ENCODE data around the gene ADGRL3. TPM values are rescaled to one million over a fixed set of nuclear protein-coding genes. Genes with fewer than 3 reads are reported as not detected.
"Not testable (repeated sequence)": the region's sequence is repeated elsewhere in the genome, so short reads cannot be mapped to it uniquely, and the experiment has no call there.

Gene ADGRL3
- total and polyA plus RNA-seq, 9 donors: 0.88 to 9.5 (median 2.5) TPM

GRCh38 chr4:61750810-61751209 is 550.7 kb downstream of the ADGRL3 start:
- H3K36me3 ChIP-seq: no peaks in the 10 kb centered on the region
- no peak overlapping the region for H3K27ac ChIP-seq
- TF ChIP-seq POLR2A (IDR thresholded peaks at IDR 0.05): no peak
- no peak for TF ChIP-seq CTCF (IDR thresholded peaks at IDR 0.05)
- no peak for TF ChIP-seq EP300 (IDR thresholded peaks at IDR 0.05)
- H3K4me1 ChIP-seq (ENCODE audit: insufficient read depth): no peaks in the 10 kb centered on the region
- WGBS, 3 donors: 94 to 99% (median 95%) methylated on average over 5 of the region's 5 CpGs
- no peak for DNase-seq
- no peak overlapping the region for H3K4me3 ChIP-seq
- H3K9me3 ChIP-seq: no peaks in the 10 kb centered on the region
- H3K27me3 ChIP-seq: no peaks in the 10 kb centered on the region
- intact Hi-C loops (cut with DNase I): no loop called here

GRCh38 chr4:61752617-61753016 is 552.5 kb downstream of the ADGRL3 start:
- 65 to 80% (median 68%) methylated on average over 2 of the region's 2 CpGs for WGBS, 3 donors
- H3K4me1 ChIP-seq (ENCODE audit: insufficient read depth): no peaks in the 10 kb centered on the region
- H3K36me3 ChIP-seq: no peaks in the 10 kb centered on the region
- DNase-seq: no peak
- TF ChIP-seq POLR2A (IDR thresholded peaks at IDR 0.05): no peak
- TF ChIP-seq CTCF (IDR thresholded peaks at IDR 0.05): no peak
- TF ChIP-seq EP300 (IDR thresholded peaks at IDR 0.05): no peak
- H3K27ac ChIP-seq: no peak overlapping the region
- H3K4me3 ChIP-seq: no peak overlapping the region
- intact Hi-C loops (cut with DNase I): no loop called here
- H3K9me3 ChIP-seq: no peaks in the 10 kb centered on the region
- no peaks in the 10 kb centered on the region for H3K27me3 ChIP-seq

- no peak for DNase-seq
- Histone ChIP-seq H3K27ac (no peak overlapping the region), H3K36me3 (no peaks in the 10 kb centered on the region), H3K4me1 (ENCODE audit: insufficient read depth) (no peaks in the 10 kb centered on the region), H3K4me3 (no peak overlapping the region), H3K27me3 (no peaks in the 10 kb centered on the region), H3K9me3 (no peaks in the 10 kb centered on the region)
- intact Hi-C loops (cut with DNase I): no loop called here
- WGBS, 3 donors: 85 to 92% (median 89%) methylated on average over 3 of the region's 3 CpGs
- no peak for TF ChIP-seq POLR2A (IDR thresholded peaks at IDR 0.05)
- no peak for TF ChIP-seq EP300 (IDR thresholded peaks at IDR 0.05)
- no peak for TF ChIP-seq CTCF (IDR thresholded peaks at IDR 0.05)
These were observed 553.6 kb downstream of the ADGRL3 start for GRCh38 chr4:61753739-61754138.

- intact Hi-C loops (cut with DNase I); H3K27ac ChIP-seq; H3K36me3 ChIP-seq; H3K9me3 ChIP-seq; H3K4me3 ChIP-seq; DNase-seq; H3K4me1 ChIP-seq (ENCODE audit: insufficient read depth); H3K27me3 ChIP-seq: not testable (repeated sequence)
- WGBS, 3 donors: 93 to 95% (median 95%) methylated on average over 5 of the region's 5 CpGs
These were observed 556.8 kb downstream of the ADGRL3 start for GRCh38 chr4:61756937-61757336.

GRCh38 chr4:61757983-61758382 is 557.9 kb downstream of the ADGRL3 start:
- intact Hi-C loops (cut with DNase I); H3K4me3 ChIP-seq; H3K36me3 ChIP-seq; H3K27me3 ChIP-seq; H3K9me3 ChIP-seq; DNase-seq; H3K4me1 ChIP-seq (ENCODE audit: insufficient read depth); H3K27ac ChIP-seq: not testable (repeated sequence)
- WGBS, 3 donors: 88 to 96% (median 88%) methylated on average over 1 of the region's 1 CpG

GRCh38 chr4:61758596-61758995 is 558.5 kb downstream of the ADGRL3 start:
- H3K36me3 ChIP-seq; H3K4me3 ChIP-seq; H3K27ac ChIP-seq; intact Hi-C loops (cut with DNase I); H3K27me3 ChIP-seq; DNase-seq; H3K9me3 ChIP-seq; H3K4me1 ChIP-seq (ENCODE audit: insufficient read depth): not testable (repeated sequence)
- WGBS, 3 donors: 83 to 90% (median 85%) methylated on average over 1 of the region's 1 CpG

GRCh38 chr4:61759245-61759644 is 559.1 kb downstream of the ADGRL3 start:
- H3K27ac ChIP-seq; intact Hi-C loops (cut with DNase I); H3K4me1 ChIP-seq (ENCODE audit: insufficient read depth); H3K36me3 ChIP-seq; DNase-seq; H3K27me3 ChIP-seq; H3K9me3 ChIP-seq; H3K4me3 ChIP-seq: not testable (repeated sequence)
- 92 to 96% (median 94%) methylated on average over 6 to 7 of the region's 7 CpGs for WGBS, 3 donors

- H3K27ac ChIP-seq; H3K36me3 ChIP-seq; H3K9me3 ChIP-seq; intact Hi-C loops (cut with DNase I); DNase-seq; H3K4me1 ChIP-seq (ENCODE audit: insufficient read depth); H3K27me3 ChIP-seq; H3K4me3 ChIP-seq: not testable (repeated sequence)
- 95 to 96% (median 96%) methylated on average over 4 of the region's 4 CpGs for WGBS, 3 donors
These were observed 559.8 kb downstream of the ADGRL3 start for GRCh38 chr4:61759885-61760284.
